ENCODE data around the gene RNF157. TPM values are rescaled to one million over a fixed set of nuclear protein-coding genes. Genes with fewer than 3 reads are reported as not detected.
"Not testable (repeated sequence)": the region's sequence is repeated elsewhere in the genome, so short reads cannot be mapped to it uniquely, and the experiment has no call there.

Gene RNF157
- total RNA-seq, 1 donor from 2014 or later = 18.7 TPM

DNA sequence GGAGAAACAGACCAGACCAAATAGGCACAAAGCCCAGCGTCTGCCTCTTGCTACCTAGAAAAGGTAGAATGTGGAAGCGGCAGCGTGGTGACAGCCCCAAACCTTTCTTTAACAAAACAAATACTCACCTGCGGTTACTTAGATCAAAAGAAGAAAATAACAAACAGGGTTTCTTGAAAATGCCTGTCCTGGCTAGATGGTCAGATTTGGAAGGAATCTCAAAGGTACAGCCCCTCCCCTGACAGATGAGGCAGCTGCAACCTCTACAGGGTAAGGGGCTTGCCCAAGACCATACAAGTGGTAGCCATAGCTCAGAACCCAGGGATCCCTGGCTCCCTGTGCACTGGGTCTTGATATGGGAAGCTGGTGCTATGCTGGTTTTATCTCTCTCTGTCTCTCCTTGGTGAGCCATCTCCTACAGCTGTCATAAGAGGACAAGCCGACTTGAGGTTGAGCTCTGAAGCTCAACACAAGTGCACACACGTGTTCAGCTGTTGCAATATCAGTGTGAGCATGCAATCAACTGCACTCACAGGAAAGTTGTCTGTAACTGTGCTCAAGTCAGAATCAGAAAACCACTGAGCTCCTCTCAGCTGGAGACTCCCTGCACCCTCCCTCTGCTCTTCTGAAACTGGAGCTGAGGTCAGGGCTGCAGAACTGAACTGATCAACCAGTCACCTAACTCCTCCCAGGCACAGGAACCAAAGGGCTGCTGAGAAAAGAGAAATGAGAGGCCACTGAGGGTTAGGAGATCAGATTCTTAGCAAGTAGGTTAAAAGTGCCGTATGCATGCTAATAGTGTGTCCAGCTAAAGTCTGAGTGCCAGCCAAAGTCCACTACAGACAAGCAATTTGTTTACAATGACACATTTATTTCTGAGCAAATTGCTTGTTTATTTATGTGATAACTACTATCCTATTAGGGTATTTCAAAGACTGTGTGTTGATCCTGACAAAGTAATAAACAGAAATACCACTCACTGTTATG is 6.1 kb upstream of the RNF157 start:
- Mint-ChIP-seq H3K9me3 (ENCODE audit: unreplicated experiment) (no peaks in the 10 kb centered on the region), H3K4me3 (ENCODE audit: unreplicated experiment) (no peak overlapping the region), H3K27ac (ENCODE audit: unreplicated experiment) (no peak overlapping the region), H3K27me3 (ENCODE audit: unreplicated experiment) (peaks cover under 1% of the 10 kb centered on the region), H3K36me3 (ENCODE audit: low read depth, unreplicated experiment) (no peaks in the 10 kb centered on the region), H3K4me1 (ENCODE audit: unreplicated experiment) (peaks cover 2% of the 10 kb centered on the region)
- DNase-seq (ENCODE audit: low spot score) = no peak
- TF ChIP-seq, protein P1, sequence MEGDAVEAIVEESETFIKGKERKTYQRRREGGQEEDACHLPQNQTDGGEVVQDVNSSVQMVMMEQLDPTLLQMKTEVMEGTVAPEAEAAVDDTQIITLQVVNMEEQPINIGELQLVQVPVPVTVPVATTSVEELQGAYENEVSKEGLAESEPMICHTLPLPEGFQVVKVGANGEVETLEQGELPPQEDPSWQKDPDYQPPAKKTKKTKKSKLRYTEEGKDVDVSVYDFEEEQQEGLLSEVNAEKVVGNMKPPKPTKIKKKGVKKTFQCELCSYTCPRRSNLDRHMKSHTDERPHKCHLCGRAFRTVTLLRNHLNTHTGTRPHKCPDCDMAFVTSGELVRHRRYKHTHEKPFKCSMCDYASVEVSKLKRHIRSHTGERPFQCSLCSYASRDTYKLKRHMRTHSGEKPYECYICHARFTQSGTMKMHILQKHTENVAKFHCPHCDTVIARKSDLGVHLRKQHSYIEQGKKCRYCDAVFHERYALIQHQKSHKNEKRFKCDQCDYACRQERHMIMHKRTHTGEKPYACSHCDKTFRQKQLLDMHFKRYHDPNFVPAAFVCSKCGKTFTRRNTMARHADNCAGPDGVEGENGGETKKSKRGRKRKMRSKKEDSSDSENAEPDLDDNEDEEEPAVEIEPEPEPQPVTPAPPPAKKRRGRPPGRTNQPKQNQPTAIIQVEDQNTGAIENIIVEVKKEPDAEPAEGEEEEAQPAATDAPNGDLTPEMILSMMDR (IDR thresholded peaks at IDR 0.05; ENCODE audit: unreplicated experiment) = no peak

DNA sequence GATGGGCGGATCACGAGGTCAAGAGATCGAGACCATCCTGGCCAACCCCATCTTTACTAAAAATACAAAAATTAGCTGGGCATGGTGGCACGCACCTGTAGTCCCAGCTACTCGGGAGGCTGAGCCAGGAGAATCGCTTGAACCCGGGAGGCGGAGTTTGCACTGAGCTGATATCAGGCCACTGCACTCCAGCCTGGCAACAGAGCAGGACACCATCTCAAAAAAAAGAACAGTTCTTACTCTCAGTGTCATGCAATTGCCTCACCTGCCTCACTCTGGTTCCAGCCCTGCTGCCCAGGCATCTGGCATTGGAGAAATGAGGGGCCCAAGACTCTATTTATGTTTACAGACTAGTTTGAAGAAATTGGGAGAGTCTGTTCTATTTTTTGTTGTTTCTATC is 4.4 kb upstream of the RNF157 start:
- H3K27ac Mint-ChIP-seq (ENCODE audit: unreplicated experiment); H3K27me3 Mint-ChIP-seq (ENCODE audit: unreplicated experiment); H3K9me3 Mint-ChIP-seq (ENCODE audit: unreplicated experiment); H3K4me3 Mint-ChIP-seq (ENCODE audit: unreplicated experiment); DNase-seq (ENCODE audit: low spot score); H3K4me1 Mint-ChIP-seq (ENCODE audit: unreplicated experiment); H3K36me3 Mint-ChIP-seq (ENCODE audit: low read depth, unreplicated experiment): not testable (repeated sequence)

DNA sequence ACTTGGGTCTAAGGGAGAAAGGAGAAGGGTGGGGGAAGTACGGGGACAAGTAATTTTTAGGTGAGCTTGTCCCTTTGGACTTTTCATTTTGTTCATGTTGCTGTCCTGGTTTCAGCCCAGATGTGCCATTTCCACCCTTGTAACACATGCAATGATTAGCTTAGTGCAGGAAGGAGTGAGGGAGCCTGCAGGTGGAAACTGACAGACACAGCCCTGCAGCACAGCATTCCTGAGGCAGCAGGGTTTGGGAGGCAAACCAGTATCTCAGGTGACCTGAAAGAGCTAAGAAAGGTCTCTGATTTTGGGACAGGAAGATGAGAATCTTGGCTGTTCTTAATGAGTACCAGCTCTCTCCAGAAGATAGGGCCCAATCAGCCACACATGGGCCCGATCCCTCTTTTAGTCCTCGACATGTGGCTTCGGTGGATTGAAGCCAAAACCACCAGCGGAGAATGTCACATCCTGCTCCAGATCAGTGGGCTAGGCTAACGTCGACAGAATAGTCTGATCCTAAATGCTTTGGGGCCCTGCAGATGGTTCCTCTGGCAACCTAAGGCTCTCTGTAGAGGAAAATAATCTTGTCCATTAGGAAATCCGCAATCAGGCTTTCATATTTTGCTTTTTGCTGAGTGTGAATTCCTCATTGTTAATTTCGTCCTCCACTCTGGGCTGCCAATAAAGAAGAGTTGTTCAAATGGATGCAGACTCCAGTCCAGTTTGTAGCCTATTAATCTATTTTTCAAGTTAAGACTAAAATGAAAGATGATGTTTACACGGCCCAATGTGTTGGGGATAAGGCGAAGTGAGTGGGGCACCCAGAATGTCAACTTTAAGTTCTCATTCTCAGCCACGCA is 3.8 kb upstream of the RNF157 start:
- Mint-ChIP-seq H3K4me3 (ENCODE audit: unreplicated experiment) (no peak overlapping the region), H3K4me1 (ENCODE audit: unreplicated experiment) (peaks cover 8% of the 10 kb centered on the region), H3K36me3 (ENCODE audit: low read depth, unreplicated experiment) (no peaks in the 10 kb centered on the region), H3K9me3 (ENCODE audit: unreplicated experiment) (no peaks in the 10 kb centered on the region), H3K27me3 (ENCODE audit: unreplicated experiment) (peaks cover 8% of the 10 kb centered on the region), H3K27ac (ENCODE audit: unreplicated experiment) (no peak overlapping the region)
- TF ChIP-seq, protein P1 (IDR thresholded peaks at IDR 0.05; ENCODE audit: unreplicated experiment) = no peak
- DNase-seq (ENCODE audit: low spot score) = no peak

DNA sequence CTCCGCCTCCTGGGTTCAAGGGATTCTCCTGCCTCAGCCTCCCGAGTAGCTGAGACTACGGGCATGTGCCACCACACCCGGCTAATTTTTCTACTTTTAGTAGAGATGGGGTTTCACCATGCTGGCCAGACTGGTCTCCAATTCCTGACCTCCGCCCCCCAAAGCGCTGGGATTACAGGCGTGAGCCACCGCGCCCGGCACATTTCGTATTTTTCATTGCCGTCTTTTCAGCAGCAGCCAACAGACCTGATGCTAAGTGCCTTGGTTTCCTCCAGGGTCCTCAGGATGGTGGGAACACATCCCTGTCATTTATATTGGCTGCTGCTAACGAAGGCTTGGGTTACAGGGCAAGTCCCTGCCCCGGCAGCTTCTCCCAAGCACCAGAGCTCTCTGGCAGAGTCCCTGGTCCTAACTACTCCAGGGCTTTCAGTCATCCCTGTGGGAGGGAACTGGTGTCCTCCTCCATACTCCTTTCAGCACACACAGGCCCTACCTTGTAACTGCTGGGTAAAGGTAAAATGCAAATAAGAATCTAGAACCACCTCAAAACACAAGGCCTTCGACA is 1.5 kb upstream of the RNF157 start:
- DNase-seq (ENCODE audit: low spot score) = no peak
- Mint-ChIP-seq H3K36me3 (ENCODE audit: low read depth, unreplicated experiment) (no peaks in the 10 kb centered on the region), H3K9me3 (ENCODE audit: unreplicated experiment) (no peaks in the 10 kb centered on the region), H3K27ac (ENCODE audit: unreplicated experiment) (no peak overlapping the region), H3K4me1 (ENCODE audit: unreplicated experiment) (peaks cover 8% of the 10 kb centered on the region), H3K4me3 (ENCODE audit: unreplicated experiment) (peak overlapping the region; percentile 91), H3K27me3 (ENCODE audit: unreplicated experiment) (peaks cover 8% of the 10 kb centered on the region)
- TF ChIP-seq, protein P1 (IDR thresholded peaks at IDR 0.05; ENCODE audit: unreplicated experiment) = no peak

DNA sequence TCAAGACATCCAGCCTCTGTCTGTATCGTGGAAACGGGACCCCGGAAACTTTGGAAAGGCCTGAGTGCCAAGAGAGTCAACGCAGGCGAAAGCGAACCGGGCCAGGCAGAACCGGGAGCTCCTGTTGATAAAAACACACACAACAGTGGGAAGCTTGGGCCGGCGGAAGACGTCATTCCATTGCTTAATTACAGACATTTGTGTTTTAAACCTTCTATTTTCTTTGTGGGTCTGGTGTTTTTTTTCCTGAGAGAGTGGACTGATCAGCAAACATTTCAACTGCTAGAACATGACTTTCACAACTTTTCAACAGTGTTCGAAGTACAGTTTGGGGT is 878 bp upstream of the RNF157 start:
- no peaks in the 10 kb centered on the region for H3K36me3 Mint-ChIP-seq (ENCODE audit: low read depth, unreplicated experiment)
- DNase-seq (ENCODE audit: low spot score) = no peak
- TF ChIP-seq, protein P1 (IDR thresholded peaks at IDR 0.05; ENCODE audit: unreplicated experiment) = no peak
- peak overlapping the region; percentile 91 for H3K4me3 Mint-ChIP-seq (ENCODE audit: unreplicated experiment)
- peaks cover 8% of the 10 kb centered on the region for H3K27me3 Mint-ChIP-seq (ENCODE audit: unreplicated experiment)
- H3K27ac Mint-ChIP-seq (ENCODE audit: unreplicated experiment) = peak overlapping the region; percentile 5
- H3K9me3 Mint-ChIP-seq (ENCODE audit: unreplicated experiment) = no peaks in the 10 kb centered on the region
- H3K4me1 Mint-ChIP-seq (ENCODE audit: unreplicated experiment) = peaks cover 8% of the 10 kb centered on the region

All from endothelial cell (in vitro differentiated cells).